HepG2 (cell line): ENCODE results near the gene MLXIPL. TPM values are rescaled to one million over a fixed set of nuclear protein-coding genes. Genes with fewer than 3 reads are reported as not detected.

Experiments
- ATAC-seq: fragments of 200-7000 bp; cut with Tn5 transposase; 3 replicates; pipeline ENCODE4 v1.9.1; 2020; ENCODE audit warnings: mild to moderate bottlenecking, moderate library complexity
- BruUV-seq: library from RNA; stranded (reverse); fragments of 400-500 nt; replicated peaks from 2 replicates; lab custom pipeline; 2021; lab: Mats Ljungman, UMichigan
- CTCF ChIA-PET: fragments of 300-600 bp; formaldehyde crosslinking; extraction: SDS; loops from one replicate; lab custom pipeline; 2021; ENCODE audit warnings: low total read pairs, inconsistent platforms, low intra/inter-chr PET ratio; lab: Yijun Ruan, JAX
- POLR2A ChIA-PET: fragments of 350-600 bp; sonication (Branson Sonifier 250); formaldehyde crosslinking; loops from one replicate; lab custom pipeline; 2020; ENCODE audit warnings: antibody characterized with exemption, inconsistent platforms; lab: Yijun Ruan, JAX
- DNase-seq: peaks from one replicate; pipeline ENCODE4 v3.0.0-alpha.2; 2015; ENCODE audit warnings: low spot score
- FAIRE-seq: peaks from 3 replicates; lab custom pipeline; 2011; peaks lifted over from hg19 to GRCh38; lab: Jason Lieb, UNC
- H2AFZ ChIP-seq: one replicate; pipeline ENCODE4 v1.6.1; 2011; ENCODE audit warnings: low read length, inconsistent platforms
- H3K27ac ChIP-seq: fragments of 300-600 bp; 3 replicates; pipeline ENCODE4 v1.8.0; 2011; ENCODE audit warnings: mixed run types, mild to moderate bottlenecking, mixed read lengths, low read length, inconsistent platforms; ENCODE audit not compliant: insufficient read depth; ENCODE audit errors: extremely low read length
- H3K27me3 ChIP-seq, 2 experiments: fragments of 200-600 bp in 1 of 2; 2 replicates in 1 of 2; 3 replicates in 1 of 2; pipeline versions ENCODE4 v1.6.0 to v1.8.0; 2011; ENCODE audit warnings: low read length in 2 of 2, mild to moderate bottlenecking in 2 of 2, moderate library complexity in 2 of 2, inconsistent platforms in 1 of 2; ENCODE audit not compliant: insufficient read depth in 2 of 2, control insufficient read depth in 1 of 2
- H3K36me3 ChIP-seq, 2 experiments: fragments of 200-600 bp in 1 of 2; replicated peaks in 1 of 2; 2 replicates in 1 of 2; 3 replicates in 1 of 2; pipeline versions ENCODE4 v1.5.1 to v1.8.0; 2011; ENCODE audit warnings: low read length in 2 of 2, inconsistent platforms in 1 of 2; ENCODE audit not compliant: insufficient read depth in 2 of 2, control insufficient read depth in 1 of 2
- H3K4me1 ChIP-seq: 2 replicates; pipeline ENCODE4 v1.5.1; 2012; ENCODE audit warnings: low read length, inconsistent platforms; ENCODE audit not compliant: insufficient read depth
- H3K4me2 ChIP-seq: 2 replicates; pipeline ENCODE4 v1.6.0; 2011; ENCODE audit warnings: low read depth, low read length, inconsistent platforms
- H3K4me3 ChIP-seq, 3 experiments: fragments of 200-600 bp in 1 of 3; sonication (generic), shearing (Covaris generic) in 1 of 3; replicated peaks in 1 of 3; 2 replicates each; pipeline ENCODE4 v1.5.1; 2011 to 2016; ENCODE audit warnings: low read length in 3 of 3, inconsistent platforms in 2 of 3, low read depth in 2 of 3, mild to moderate bottlenecking in 2 of 3, control low read depth in 1 of 3, mixed read lengths in 1 of 3; ENCODE audit not compliant: insufficient read depth in 1 of 3
- H3K79me2 ChIP-seq: one replicate; pipeline ENCODE4 v1.6.1; 2011; ENCODE audit warnings: low read length, inconsistent platforms; ENCODE audit not compliant: insufficient read depth
- H3K9ac ChIP-seq: 2 replicates; pipeline ENCODE4 v1.6.0; 2011; ENCODE audit warnings: mild to moderate bottlenecking, low read depth, low read length, inconsistent platforms; ENCODE audit not compliant: insufficient read depth
- H3K9me3 ChIP-seq: 2 replicates; pipeline ENCODE4 v1.5.1; 2012; ENCODE audit warnings: mild to moderate bottlenecking, low read length
- H4K20me1 ChIP-seq: 2 replicates; pipeline ENCODE4 v1.6.0; 2011; ENCODE audit warnings: inconsistent platforms, mild to moderate bottlenecking, low read length, moderate library complexity; ENCODE audit not compliant: insufficient read depth
- ATF6 ChIP-seq: sonication (generic); formaldehyde crosslinking; conservative IDR thresholded peaks from 2 replicates; pipeline ENCODE4 v1.4.0; 2020; ENCODE audit warnings: missing genetic modification reagents
- ELF3 ChIP-seq: IDR thresholded peaks from 2 replicates; pipeline ENCODE4 v1.6.1; 2016; ENCODE audit warnings: missing genetic modification reagents, missing compliant biosample characterization
- GFI1 ChIP-seq: sonication (generic); formaldehyde crosslinking; IDR thresholded peaks from 2 replicates; pipeline ENCODE4 v1.5.0; 2020; ENCODE audit warnings: missing genetic modification reagents, mild to moderate bottlenecking, borderline replicate concordance
- MEIS2 ChIP-seq: sonication (generic); formaldehyde crosslinking; IDR thresholded peaks from 2 replicates; pipeline ENCODE4 v1.9.0; 2021; ENCODE audit warnings: mild to moderate bottlenecking, missing genetic modification reagents
- PHF20 ChIP-seq: sonication (generic); formaldehyde crosslinking; IDR thresholded peaks from 2 replicates; pipeline ENCODE4 v1.5.0; 2020; ENCODE audit warnings: mild to moderate bottlenecking, missing genetic modification reagents
- STAT6 ChIP-seq: sonication (generic); formaldehyde crosslinking; IDR thresholded peaks from 2 replicates; pipeline ENCODE4 v1.4.0; 2020; ENCODE audit warnings: missing genetic modification reagents, mild to moderate bottlenecking, borderline replicate concordance
- TERF1 ChIP-seq: sonication (generic); formaldehyde crosslinking; IDR thresholded peaks from 2 replicates; pipeline ENCODE4 v1.8.0; 2022; ENCODE audit warnings: mild to moderate bottlenecking, missing genetic modification reagents, moderate library complexity
- ZBTB34 ChIP-seq: sonication (generic); formaldehyde crosslinking; IDR thresholded peaks from 2 replicates; pipeline ENCODE4 v1.8.0; 2022; ENCODE audit warnings: mild to moderate bottlenecking, missing genetic modification reagents
- ZBTB8A ChIP-seq: sonication (generic); formaldehyde crosslinking; IDR thresholded peaks from 2 replicates; pipeline ENCODE4 v1.4.0; 2020; ENCODE audit warnings: mild to moderate bottlenecking, low read depth, missing genetic modification reagents, borderline replicate concordance
- ZFP62 ChIP-seq: sonication (generic); formaldehyde crosslinking; IDR thresholded peaks from 2 replicates; pipeline ENCODE4 v1.4.0; 2020; ENCODE audit warnings: missing genetic modification reagents
- ZNF101 ChIP-seq: sonication (generic); formaldehyde crosslinking; IDR thresholded peaks from 2 replicates; pipeline ENCODE4 v1.4.0; 2020; ENCODE audit warnings: mild to moderate bottlenecking, low read depth, missing genetic modification reagents, borderline replicate concordance
- ZNF34 ChIP-seq: sonication (generic); formaldehyde crosslinking; IDR thresholded peaks from 2 replicates; pipeline ENCODE4 v1.4.0; 2020; ENCODE audit warnings: mild to moderate bottlenecking, missing genetic modification reagents, borderline replicate concordance
- ZNF510 ChIP-seq: sonication (generic); formaldehyde crosslinking; IDR thresholded peaks from 2 replicates; pipeline ENCODE4 v1.4.0; 2020; ENCODE audit warnings: low read depth, mild to moderate bottlenecking, missing genetic modification reagents
- ZNF749 ChIP-seq: sonication (generic); formaldehyde crosslinking; IDR thresholded peaks from 2 replicates; pipeline ENCODE4 v1.8.0; 2022; ENCODE audit warnings: mild to moderate bottlenecking, missing genetic modification reagents, moderate library complexity, borderline replicate concordance
- ZNF891 ChIP-seq: sonication (generic); formaldehyde crosslinking; IDR thresholded peaks from 2 replicates; pipeline ENCODE4 v1.5.0; 2020; ENCODE audit warnings: mild to moderate bottlenecking, missing genetic modification reagents
- WGBS: methylation state at CpG from one replicate; pipeline ENCODE4 v1.1.6; 2017; ENCODE audit warnings: low lambda C conversion rate; 5-methylcytosine and 5-hydroxymethylcytosine counted together
- in situ Hi-C: cut with HindIII; loops from 2 replicates; pipeline ENCODE4 v1.10.0; 2017; ENCODE audit warnings: low pct_unique_long_range_greater_than_20kb; ENCODE audit not compliant: extremely low pct_ligation_motif_present
- intact Hi-C: fragments of 100-400 bp; cut with micrococcal nuclease; formaldehyde crosslinking; loops from one replicate; pipeline ENCODE4 v1.10.0; 2022; ENCODE audit not compliant: unreplicated experiment
- polyA plus RNA-seq, 8 experiments: library from polyadenylated mRNA; depleted of rRNA in 3 of 8; stranded (reverse) in 7 of 8; unstranded in 1 of 8; fragments of >200 nt; fragmentation: Illumina TruSeq in 4 of 8; extraction: Trizol in 4 of 8; gene quantifications; 2 replicates each; pipeline versions ENCODE4 v1.2.1 to v1.2.3, GENCODE V29; 2011 to 2016; ENCODE audit warnings: low read depth in 4 of 8, missing spikeins in 1 of 8, mixed read lengths in 1 of 8; ENCODE audit not compliant: insufficient read depth in 1 of 8
- total RNA-seq, 5 experiments: library from RNA; depleted of rRNA; stranded (reverse); fragments of >200 nt; fragmentation: Illumina TruSeq; extraction: Trizol; gene quantifications; 2 replicates each; pipeline ENCODE4 v1.2.3, GENCODE V29; 2016; ENCODE audit warnings: low read depth in 1 of 5

The MLXIPL gene
- total and polyA plus RNA-seq, 2 of the 13 experiments (the other 11 are each of a cell fraction or from before 2014, with no cell fraction given): 51.6 to 60.1 TPM

GRCh38 chr7:73633844-73634243, 9.5 kb upstream of the MLXIPL start (continued):
- no peak for TF ChIP-seq ATF6 (CRISPR knock-in tag)

- Histone ChIP-seq H3K27me3 (no peaks in the 10 kb centered on the region), H3K27ac (no peak overlapping the region), H3K79me2 (no peaks in the 10 kb centered on the region), H3K4me2 (no peak overlapping the region), H4K20me1 (no peaks in the 10 kb centered on the region), H2AFZ (no peak overlapping the region), H3K36me3 (no peaks in the 10 kb centered on the region), H3K9me3 (no peaks in the 10 kb centered on the region), H3K4me1 (no peaks in the 10 kb centered on the region), H3K4me3 (no peak overlapping the region), H3K9ac (no peak overlapping the region)
- DNase-seq: no peak
- 82% methylated on average over 7 of the region's 7 CpGs for WGBS
- ChIA-PET CTCF (no interaction called here), POLR2A (no interaction called here)
- intact Hi-C loops (no loop called here), in situ Hi-C loops (no loop called here)
- FAIRE-seq: no peak
- no peak for ATAC-seq
- BruUV-seq: no TSS peak
- TF ChIP-seq PHF20 (CRISPR knock-in tag): no peak
- TF ChIP-seq MEIS2: no peak
- TF ChIP-seq ZNF101 (CRISPR knock-in tag): no peak
- TF ChIP-seq ZNF891 (CRISPR knock-in tag): no peak
- TF ChIP-seq ZNF749 (CRISPR knock-in tag): no peak
- TF ChIP-seq ZNF34 (CRISPR knock-in tag): no peak
- no peak for TF ChIP-seq ZBTB8A
- no peak for TF ChIP-seq ZNF510 (CRISPR knock-in tag)
- TF ChIP-seq ELF3 (CRISPR knock-in tag): no peak
- no peak for TF ChIP-seq STAT6 (CRISPR knock-in tag)
- TF ChIP-seq ZFP62 (CRISPR knock-in tag): no peak
- no peak for TF ChIP-seq ZBTB34 (CRISPR knock-in tag)
- TF ChIP-seq GFI1: no peak
- TF ChIP-seq TERF1 (CRISPR knock-in tag): no peak
Observed at GRCh38 chr7:73633323-73633722, 9.0 kb upstream of the MLXIPL start.
